PC-3 (cell line): ENCODE results near the gene IFNG. TPM values are rescaled to one million over a fixed set of nuclear protein-coding genes. Genes with fewer than 3 reads are reported as not detected.
A peak's percentile ranks its signal among the peaks of the same experiment; 100 is the strongest.

Experiments
- ATAC-seq: fragments of 200-7000 bp; cut with Tn5 transposase; 2 replicates; pipeline ENCODE4 v1.9.1; 2020; ENCODE audit warnings: mild to moderate bottlenecking, moderate library complexity
- BruUV-seq: library from RNA; stranded (reverse); fragments of 400-500 nt; replicated peaks from 2 replicates; lab custom pipeline; 2021; lab: Mats Ljungman, UMichigan
- CTCF ChIA-PET: fragments of 300-600 bp; sonication (Branson Sonifier 250); formaldehyde crosslinking; loops from one replicate; lab custom pipeline; 2022; ENCODE audit warnings: antibody characterized with exemption; lab: Charles Lee
- POLR2A ChIA-PET: fragments of 300-600 bp; sonication (Branson Sonifier 250); formaldehyde crosslinking; loops from one replicate; lab custom pipeline; 2022; ENCODE audit warnings: antibody characterized with exemption; ENCODE audit not compliant: unreplicated experiment; lab: Charles Lee
- DNase-seq: peaks from one replicate; pipeline ENCODE4 v3.0.0-alpha.2; 2015
- H2AFZ ChIP-seq: fragments of 300-600 bp; sonication (generic); 2 replicates; pipeline ENCODE4 v1.6.0; 2016; ENCODE audit warnings: antibody characterized with exemption, low read length
- H3F3A ChIP-seq: fragments of 300-600 bp; sonication (generic); one replicate; pipeline ENCODE4 v1.6.0; 2017; ENCODE audit warnings: antibody characterized with exemption, low read length, control low read depth, mild to moderate bottlenecking; ENCODE audit not compliant: unreplicated experiment
- H3K27ac ChIP-seq: fragments of 300-600 bp; sonication (generic); 2 replicates; pipeline ENCODE4 v1.5.1; 2016; ENCODE audit warnings: mild to moderate bottlenecking, low read length
- H3K27me3 ChIP-seq: fragments of 300-600 bp; sonication (generic); 2 replicates; pipeline ENCODE4 v1.6.1; 2016; ENCODE audit warnings: low read length, mixed read lengths
- H3K36me3 ChIP-seq: fragments of 300-600 bp; sonication (generic); 2 replicates; pipeline ENCODE4 v1.6.1; 2016; ENCODE audit warnings: low read depth, mixed run types, low read length, mixed read lengths
- H3K4me1 ChIP-seq: fragments of 300-600 bp; sonication (generic); 2 replicates; pipeline ENCODE4 v1.5.1; 2016; ENCODE audit warnings: low read length; ENCODE audit not compliant: insufficient read depth
- H3K4me2 ChIP-seq: fragments of 300-600 bp; sonication (generic); 2 replicates; pipeline ENCODE4 v1.6.0; 2016; ENCODE audit warnings: low read length
- H3K4me3 ChIP-seq: fragments of 300-600 bp; sonication (generic); 2 replicates; pipeline ENCODE4 v1.5.1; 2016; ENCODE audit warnings: mild to moderate bottlenecking, low read length, mixed read lengths
- H3K79me2 ChIP-seq: fragments of 300-600 bp; sonication (generic); 2 replicates; pipeline ENCODE4 v1.6.1; 2017; ENCODE audit warnings: low read length, mixed read lengths
- H3K9ac ChIP-seq: fragments of 300-600 bp; sonication (generic); 2 replicates; pipeline ENCODE4 v1.6.0; 2016; ENCODE audit warnings: mild to moderate bottlenecking, low read length
- H3K9me2 ChIP-seq: fragments of 300-600 bp; sonication (generic); replicated peaks from 2 replicates; pipeline ENCODE4 v1.6.1; 2016; ENCODE audit warnings: mixed run types, low read length, mixed read lengths
- H3K9me3 ChIP-seq: fragments of 300-600 bp; sonication (generic); 2 replicates; pipeline ENCODE4 v1.6.1; 2016; ENCODE audit warnings: low read length, mixed read lengths
- H4K20me1 ChIP-seq: fragments of 300-600 bp; sonication (generic); 2 replicates; pipeline ENCODE4 v1.6.1; 2016; ENCODE audit warnings: low read length, mixed read lengths
- EZH2 ChIP-seq: fragments of 300-600 bp; sonication (generic); IDR thresholded peaks from one replicate; pipeline ENCODE4 v1.6.1; 2017; ENCODE audit warnings: antibody characterized with exemption, mild to moderate bottlenecking, low read length; ENCODE audit not compliant: unreplicated experiment
- EZH2phosphoT487 ChIP-seq: fragments of 300-600 bp; sonication (generic); IDR thresholded peaks from 2 replicates; pipeline ENCODE4 v1.6.1; 2018; ENCODE audit warnings: mild to moderate bottlenecking, antibody characterized with exemption, low read length, borderline replicate concordance
- intact Hi-C: fragments of 100-400 bp; cut with micrococcal nuclease; formaldehyde crosslinking; loops from 2 replicates; pipeline ENCODE4 v1.9.0; 2023
- total RNA-seq: library from RNA; depleted of rRNA; stranded (reverse); fragments of >200 nt; gene quantifications from 2 replicates; pipeline ENCODE4 v1.2.3, GENCODE V29; 2014
- TF ChIP-seq, protein P1 (sequence below): fragments of 300-600 bp; sonication (generic); conservative IDR thresholded peaks from 2 replicates; pipeline ENCODE4 v1.5.1; 2017; ENCODE audit warnings: antibody characterized with exemption, low read depth, mild to moderate bottlenecking, low read length

Gene IFNG
- total RNA-seq, 1 experiment from 2014 or later = not detected

- Histone ChIP-seq H2AFZ (no peak overlapping the region), H3K9me3 (no peaks in the 10 kb centered on the region), H3K9ac (no peak overlapping the region), H3K4me2 (no peak overlapping the region), H4K20me1 (no peaks in the 10 kb centered on the region), H3K79me2 (no peaks in the 10 kb centered on the region), H3K27me3 (peaks cover 17% of the 10 kb centered on the region), H3K4me3 (no peak overlapping the region), H3F3A (no peaks in the 10 kb centered on the region), H3K27ac (no peak overlapping the region), H3K36me3 (no peaks in the 10 kb centered on the region), H3K9me2 (no peaks in the 10 kb centered on the region), H3K4me1 (no peaks in the 10 kb centered on the region)
- ATAC-seq (no peak), DNase-seq (no peak)
- ChIA-PET CTCF (interaction anchor here (0.5 kb wide), 1 partner anchor 1521 kb away, joined by 6 read pairs; no protein-coding TSS in a partner anchor), POLR2A (no interaction called here)
- intact Hi-C loops = no loop called here
- TF ChIP-seq, protein P1, sequence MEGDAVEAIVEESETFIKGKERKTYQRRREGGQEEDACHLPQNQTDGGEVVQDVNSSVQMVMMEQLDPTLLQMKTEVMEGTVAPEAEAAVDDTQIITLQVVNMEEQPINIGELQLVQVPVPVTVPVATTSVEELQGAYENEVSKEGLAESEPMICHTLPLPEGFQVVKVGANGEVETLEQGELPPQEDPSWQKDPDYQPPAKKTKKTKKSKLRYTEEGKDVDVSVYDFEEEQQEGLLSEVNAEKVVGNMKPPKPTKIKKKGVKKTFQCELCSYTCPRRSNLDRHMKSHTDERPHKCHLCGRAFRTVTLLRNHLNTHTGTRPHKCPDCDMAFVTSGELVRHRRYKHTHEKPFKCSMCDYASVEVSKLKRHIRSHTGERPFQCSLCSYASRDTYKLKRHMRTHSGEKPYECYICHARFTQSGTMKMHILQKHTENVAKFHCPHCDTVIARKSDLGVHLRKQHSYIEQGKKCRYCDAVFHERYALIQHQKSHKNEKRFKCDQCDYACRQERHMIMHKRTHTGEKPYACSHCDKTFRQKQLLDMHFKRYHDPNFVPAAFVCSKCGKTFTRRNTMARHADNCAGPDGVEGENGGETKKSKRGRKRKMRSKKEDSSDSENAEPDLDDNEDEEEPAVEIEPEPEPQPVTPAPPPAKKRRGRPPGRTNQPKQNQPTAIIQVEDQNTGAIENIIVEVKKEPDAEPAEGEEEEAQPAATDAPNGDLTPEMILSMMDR = no peak
- TF ChIP-seq EZH2 (no peak), EZH2phosphoT487 (no peak)
- BruUV-seq = no TSS peak
Measured at GRCh38 chr12:68115281-68115680, 44.3 kb downstream of the IFNG start.

DNA sequence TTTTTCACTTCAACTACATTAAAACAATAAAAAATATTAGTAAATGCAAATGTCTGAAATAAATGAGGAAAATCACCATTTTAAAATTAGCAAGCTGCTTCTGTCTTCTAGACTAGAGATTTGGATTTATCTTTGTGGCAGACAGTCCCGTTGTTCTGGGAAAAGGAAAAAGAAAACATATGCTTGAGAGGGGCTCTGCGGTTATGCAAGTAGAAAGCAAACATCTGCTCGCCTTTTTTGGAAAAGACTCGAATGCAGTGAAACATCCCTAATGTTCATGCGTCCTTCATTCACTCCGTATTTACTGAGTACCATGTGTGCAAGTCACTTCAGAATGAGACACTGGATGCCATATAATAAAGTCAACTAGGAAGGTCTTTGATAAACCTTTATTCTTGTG is 44.9 kb downstream of the IFNG start:
- POLR2A ChIA-PET = no interaction called here
- CTCF ChIA-PET = no interaction called here

DNA sequence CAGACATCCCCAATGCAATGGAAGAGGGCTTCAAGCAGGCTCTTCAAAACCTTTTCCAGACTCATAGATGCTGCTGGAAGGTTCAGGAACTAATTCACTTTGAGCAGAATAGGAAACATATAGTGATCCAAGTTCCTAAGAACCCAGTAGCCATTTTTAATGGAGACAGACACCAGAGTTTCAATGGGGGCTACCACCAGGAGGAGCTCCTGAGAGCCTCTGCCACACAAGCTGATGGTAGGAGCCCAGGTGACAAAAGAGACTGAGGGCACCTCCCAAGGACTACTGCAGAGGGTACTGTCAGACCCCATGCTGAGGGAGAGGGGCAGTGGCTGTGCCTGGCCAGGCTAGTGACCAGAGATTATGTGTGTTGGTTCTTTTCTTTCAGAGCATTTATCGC is 45.9 kb downstream of the IFNG start:
- no peak overlapping the region for H3K27ac ChIP-seq
- no peaks in the 10 kb centered on the region for H3K9me2 ChIP-seq
- no peak overlapping the region for H3K4me2 ChIP-seq
- ATAC-seq = no peak
- peaks cover 17% of the 10 kb centered on the region for H3K27me3 ChIP-seq
- peak; percentile 14 for DNase-seq
- H4K20me1 ChIP-seq = no peaks in the 10 kb centered on the region
- no peak overlapping the region for H2AFZ ChIP-seq
- no peaks in the 10 kb centered on the region for H3F3A ChIP-seq
- BruUV-seq = no TSS peak
- TF ChIP-seq, protein P1 = peak; percentile 62
- TF ChIP-seq EZH2phosphoT487 (no peak), EZH2 (no peak)
- intact Hi-C loops = no loop called here
- no peaks in the 10 kb centered on the region for H3K4me1 ChIP-seq
- H3K4me3 ChIP-seq = no peak overlapping the region
- ChIA-PET POLR2A (no interaction called here), CTCF (no interaction called here)
- H3K79me2 ChIP-seq = no peaks in the 10 kb centered on the region
- H3K36me3 ChIP-seq = no peaks in the 10 kb centered on the region
- H3K9me3 ChIP-seq = no peaks in the 10 kb centered on the region
- no peak overlapping the region for H3K9ac ChIP-seq

More for the DNA sequence above, 44.9 kb downstream of the IFNG start:
- H3K9me2 ChIP-seq = no peaks in the 10 kb centered on the region
- H3K27me3 ChIP-seq = peaks cover 17% of the 10 kb centered on the region
- H3K4me3 ChIP-seq = no peak overlapping the region
- no peak for ATAC-seq
- no peaks in the 10 kb centered on the region for H4K20me1 ChIP-seq
- DNase-seq = no peak
- H3K27ac ChIP-seq = no peak overlapping the region
- no TSS peak for BruUV-seq
- H2AFZ ChIP-seq = no peak overlapping the region
- TF ChIP-seq, protein P1 = no peak
- no peak for TF ChIP-seq EZH2
- TF ChIP-seq EZH2phosphoT487 = no peak
- no peaks in the 10 kb centered on the region for H3F3A ChIP-seq
- no peak overlapping the region for H3K9ac ChIP-seq
- H3K79me2 ChIP-seq = no peaks in the 10 kb centered on the region
- intact Hi-C loops = no loop called here
- H3K9me3 ChIP-seq = no peaks in the 10 kb centered on the region
- H3K4me1 ChIP-seq = no peaks in the 10 kb centered on the region
- H3K36me3 ChIP-seq = no peaks in the 10 kb centered on the region
- no peak overlapping the region for H3K4me2 ChIP-seq
